GM19395 (cell line): Measurements from ENCODE around the gene ABCC8.

Experiments
- ATAC-seq: cut with Tn5 transposase; IDR thresholded peaks from one replicate; pipeline ENCODE4 v1.9.1; 2021; ENCODE audit warnings: mild to moderate bottlenecking, moderate library complexity; ENCODE audit not compliant: unreplicated experiment

Gene ABCC8

DNA sequence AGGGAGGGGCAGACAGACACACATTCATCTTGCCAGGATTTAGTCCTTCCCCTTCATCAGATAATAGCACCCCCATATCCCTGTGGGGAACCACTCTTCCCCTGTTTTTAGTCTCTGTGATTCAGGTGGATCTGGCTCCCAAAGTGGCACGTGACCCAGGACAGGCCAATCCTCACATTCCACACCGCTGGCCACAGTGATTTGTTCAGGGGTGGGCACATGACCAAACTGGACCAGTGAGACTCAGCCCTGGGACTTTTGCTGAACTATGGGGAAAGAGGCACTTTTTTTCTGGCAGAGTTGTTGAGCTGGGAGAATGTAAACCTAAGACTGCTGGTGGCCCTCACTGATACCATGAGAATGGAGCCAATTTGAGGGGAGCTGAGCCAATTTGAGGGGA, 69.1 kb downstream of the ABCC8 start:
- no peak for ATAC-seq

DNA sequence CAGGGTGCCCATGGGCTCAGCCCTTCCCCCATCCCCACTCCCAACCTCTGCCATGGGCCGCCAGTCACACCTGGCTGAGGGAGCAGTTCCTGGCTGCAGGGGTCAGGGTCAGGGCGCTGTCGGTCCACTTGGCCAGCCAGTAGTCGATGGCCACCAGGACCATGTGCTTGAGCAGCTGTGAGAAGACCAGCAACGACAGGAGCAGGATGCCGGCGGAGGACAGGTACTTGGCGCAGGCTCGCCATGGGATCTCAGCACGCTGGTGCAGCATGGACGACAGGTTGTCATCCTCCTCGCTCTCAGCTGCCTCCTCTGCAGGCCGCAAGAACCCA, 69.9 kb downstream of the ABCC8 start:
- ATAC-seq, result no peak

DNA sequence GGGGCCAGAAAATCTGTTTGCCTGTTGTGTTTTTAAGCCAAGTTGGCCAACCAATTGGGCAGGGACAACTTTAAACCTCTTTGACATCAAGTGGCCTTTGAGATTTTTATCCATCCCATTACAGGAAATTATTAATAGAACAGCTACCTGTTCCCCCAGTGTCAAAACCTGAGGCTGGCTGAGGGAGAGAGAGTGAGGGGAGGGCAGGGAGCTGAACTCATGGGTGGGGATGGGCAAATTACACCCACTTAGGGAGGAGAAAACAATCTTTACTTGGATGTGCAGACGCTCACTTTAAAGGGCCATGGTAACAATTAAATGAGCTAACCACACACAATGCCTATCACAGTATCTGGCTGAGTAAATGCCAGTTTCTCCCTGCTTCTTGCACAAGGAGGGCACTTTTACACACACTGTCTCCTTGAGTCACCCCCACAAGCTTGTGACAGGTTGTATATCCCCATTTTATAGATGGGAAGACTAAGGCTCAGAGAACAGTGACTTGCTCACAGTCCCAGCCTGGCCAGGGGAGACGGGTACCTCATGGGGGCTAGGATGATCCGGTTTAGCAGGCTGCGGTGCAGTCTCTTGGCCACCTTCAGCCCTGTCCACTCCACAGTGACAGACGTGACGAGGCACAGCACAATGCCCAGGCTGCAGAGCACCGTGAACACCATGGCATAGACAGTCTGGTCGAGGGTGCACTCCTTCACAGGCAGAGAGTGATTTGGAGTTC, 70.4 kb downstream of the ABCC8 start:
- no peak for ATAC-seq

DNA sequence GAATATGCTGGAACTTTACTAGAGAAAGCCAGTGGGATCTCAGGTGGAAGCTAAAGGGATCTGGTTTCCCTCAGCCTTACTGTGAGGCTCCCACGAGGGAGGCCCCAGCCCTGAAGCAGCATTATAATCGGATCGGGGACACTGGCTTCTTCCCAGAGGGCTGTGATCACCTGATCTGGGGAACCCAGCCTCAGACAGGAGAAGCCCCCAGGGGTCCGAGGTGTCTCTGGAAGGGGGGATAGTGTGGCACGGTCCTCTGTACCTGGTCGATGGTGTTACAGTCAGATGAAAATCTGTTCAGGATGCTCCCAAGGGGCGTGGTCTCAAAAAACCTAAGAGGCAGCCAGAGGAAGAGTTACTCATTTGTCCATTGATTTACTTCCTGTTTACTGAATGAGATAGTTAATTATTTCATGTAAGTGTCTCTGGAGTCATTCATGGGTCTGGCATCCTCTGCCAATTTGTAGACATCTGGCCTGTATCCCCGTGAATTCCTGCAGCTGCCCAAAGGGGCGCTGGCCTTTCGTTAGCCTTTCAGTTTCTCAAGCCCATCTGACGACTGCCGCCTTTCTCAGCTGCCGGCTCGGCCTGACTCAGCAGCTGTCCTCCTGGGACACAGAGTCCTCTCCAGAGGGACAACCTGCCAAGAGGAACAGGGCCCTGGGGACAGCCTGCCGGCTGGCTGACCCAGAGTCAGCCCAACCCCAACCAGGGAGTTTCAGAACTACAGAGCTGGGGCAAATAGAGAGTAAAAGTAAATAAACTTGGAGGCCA, 71.2 kb downstream of the ABCC8 start:
- peak; percentile 52 for ATAC-seq

DNA sequence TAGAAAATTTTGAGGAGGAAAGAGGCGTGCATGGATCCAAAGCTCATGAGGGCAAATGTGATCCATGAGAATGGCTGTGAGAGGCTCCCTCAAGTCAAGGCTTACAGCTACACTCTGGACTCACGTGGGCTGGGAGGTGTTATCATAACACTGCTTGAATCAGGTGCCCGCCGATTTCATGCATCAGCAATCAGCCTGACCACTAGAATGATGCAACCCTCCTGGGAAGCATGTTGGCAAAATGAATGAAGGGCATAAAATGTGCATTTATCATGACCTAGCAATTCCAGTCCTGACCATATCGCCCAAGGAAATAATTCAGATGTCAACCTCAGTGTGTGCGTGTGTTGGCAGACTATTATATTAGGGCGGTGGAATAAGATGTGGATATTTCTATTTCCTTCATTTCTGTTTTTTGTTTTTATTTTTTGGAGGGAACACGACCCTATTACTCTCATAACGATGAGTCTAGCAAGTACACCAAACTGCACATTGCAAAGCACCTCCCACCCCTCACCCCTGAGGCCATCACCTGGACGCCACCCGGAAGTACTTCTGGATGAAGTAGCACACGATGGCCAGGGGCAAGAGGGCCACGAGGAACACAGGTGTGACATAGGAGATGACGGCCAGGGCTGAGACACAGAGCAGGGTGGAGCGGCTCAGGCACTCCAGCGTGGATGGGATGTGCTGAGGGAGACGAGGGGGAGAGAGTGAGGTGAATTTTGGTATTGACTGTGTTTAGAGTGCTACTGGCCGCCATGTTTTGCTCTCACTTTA, 72.5 kb downstream of the ABCC8 start:
- no peak for ATAC-seq

DNA sequence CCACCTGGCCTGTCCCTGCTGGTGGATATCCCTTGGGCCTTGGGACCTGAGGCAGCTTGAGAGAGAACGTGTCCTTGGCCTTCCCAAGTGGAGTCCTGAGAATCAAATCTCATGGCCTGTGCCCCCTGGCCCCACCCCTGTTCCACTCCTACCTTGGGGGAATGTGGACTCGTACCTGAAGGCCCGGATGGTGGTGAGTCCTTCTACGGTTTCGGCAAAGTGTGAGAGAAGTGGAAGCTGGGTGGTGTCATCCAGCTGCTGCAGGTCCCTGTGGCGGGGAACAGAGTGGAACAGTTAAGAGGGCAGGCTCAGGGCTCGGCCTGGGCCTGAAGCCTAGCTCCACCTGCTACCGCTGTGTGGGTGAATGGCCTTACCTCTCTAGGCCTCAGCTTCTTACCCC, 74.2 kb downstream of the ABCC8 start:
- ATAC-seq, result no peak

DNA sequence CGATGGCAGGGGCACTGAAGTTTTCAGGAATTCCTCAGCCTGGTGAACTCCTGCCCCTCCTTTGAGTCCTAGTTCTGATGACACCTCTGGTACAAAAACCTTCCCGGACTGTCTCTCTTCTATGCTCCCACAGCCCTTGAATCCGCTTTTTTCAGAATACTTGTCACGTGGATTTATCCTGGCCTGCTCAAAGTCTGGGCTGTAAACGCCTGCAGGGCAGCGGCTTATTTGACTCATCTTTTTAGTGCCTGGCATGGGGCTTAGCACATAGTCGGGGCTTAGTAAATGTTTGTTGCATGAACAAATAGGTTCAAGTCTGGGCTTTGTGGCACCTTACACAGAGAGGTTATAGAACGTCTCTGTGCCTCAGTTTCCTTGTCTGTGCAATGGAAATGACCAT, 74.8 kb downstream of the ABCC8 start:
- no peak for ATAC-seq

DNA sequence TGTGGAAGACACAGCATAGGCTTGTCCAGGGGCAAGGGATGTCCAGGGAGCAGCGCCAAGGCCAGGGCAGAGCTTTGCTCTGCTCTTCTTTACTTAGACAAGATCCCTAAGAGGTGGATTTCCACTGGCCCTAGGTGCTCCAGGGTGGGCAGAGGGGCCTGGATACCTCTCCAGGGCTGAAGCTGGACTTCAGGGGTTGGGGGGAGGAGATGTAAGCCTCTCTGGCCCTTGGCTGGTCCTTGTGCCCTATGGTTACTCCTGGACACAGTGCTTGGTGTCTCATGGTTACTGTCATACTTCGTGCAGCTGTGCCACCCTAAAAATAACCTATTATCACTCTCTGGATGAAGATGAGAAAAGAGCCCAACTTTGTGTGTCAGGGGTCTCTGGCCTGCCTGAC, 75.3 kb downstream of the ABCC8 start:
- ATAC-seq, result no peak

DNA sequence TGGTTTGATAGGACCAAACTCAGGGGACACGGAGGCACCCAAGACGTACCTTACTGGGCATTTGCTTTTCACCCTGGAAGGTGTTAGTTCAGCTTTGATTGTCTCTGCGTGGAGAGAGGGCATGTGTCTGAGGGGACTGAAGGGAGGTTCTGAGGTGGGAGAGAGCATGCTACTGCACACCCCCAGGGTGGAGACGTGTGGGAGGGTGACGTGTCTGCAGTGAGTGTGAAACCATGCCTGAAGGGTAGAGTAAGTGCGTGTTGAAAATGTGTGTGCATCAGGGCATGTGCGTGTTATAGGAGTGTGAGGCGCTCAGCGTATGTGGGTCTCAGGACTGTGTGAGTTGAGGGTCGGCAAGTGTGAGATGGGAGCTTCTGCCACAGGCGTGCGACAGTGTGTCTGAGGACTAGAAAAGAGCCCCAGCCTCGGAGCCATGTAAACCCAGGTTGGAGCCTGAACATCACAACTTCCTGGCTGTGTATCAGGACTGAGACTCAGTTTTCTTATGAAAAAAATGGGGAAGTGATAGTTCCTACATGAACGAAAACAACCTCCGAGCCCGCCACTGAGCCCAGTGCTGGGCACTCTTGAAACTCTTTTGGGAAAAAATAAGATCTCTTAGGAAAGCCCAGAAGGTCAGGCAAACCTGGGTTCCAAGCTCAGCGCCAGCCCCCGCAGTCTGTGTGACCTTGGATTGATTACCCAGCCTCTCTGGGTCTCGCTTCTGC, 76.4 kb downstream of the ABCC8 start:
- peak; percentile 63 for ATAC-seq

DNA sequence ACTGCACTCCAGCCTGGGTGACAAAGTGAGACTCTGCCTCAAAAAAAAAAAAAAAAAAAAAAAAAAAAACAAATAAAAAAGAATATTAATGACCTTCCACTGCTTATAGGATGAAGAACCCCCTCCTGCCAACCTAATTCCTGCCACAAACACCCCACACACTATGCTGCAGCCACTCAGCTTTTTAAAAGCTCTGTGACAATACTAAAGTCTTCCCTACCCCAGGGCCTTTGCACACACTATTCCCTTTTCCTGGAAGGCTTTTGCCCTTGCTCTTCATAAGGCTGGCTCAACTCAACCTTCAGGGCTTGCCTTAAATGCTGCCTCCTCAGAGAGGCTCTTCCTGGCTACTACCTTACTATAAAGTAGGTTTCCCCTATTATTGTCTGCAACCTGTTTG, 77.4 kb downstream of the ABCC8 start:
- no peak for ATAC-seq

DNA sequence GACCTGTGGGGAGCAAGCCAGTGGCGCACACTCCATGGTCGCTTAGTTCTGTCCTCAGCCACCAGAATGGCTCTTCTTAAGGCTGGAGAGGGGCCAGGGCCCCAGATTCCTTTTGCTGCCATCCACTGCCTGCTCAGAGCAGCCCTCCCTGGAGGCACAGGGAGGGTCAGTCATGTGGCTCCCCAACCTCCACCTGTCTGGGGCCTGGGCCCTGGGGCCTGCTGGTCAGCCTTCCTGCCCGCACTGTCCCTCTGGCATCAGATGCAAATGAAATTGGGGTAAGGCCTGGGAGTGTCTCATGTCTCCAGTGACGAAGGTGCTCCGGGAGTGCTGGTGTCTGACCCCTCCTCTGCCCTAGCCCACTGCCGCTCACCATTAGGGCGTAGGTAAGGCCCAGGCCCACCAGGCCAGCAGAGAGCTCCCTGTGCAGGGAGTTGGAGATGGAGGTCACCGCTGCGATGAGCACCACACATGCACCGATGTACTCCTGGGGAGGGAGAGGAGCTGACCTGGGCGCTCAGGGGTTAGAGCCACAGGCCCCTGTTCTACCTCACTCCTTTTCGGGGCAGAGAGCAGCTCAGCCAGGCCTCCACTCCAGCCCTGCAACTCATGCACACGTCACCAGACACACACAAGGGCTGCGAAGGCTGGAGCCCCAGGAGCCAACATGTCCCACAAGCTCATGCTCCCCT, 79.2 kb downstream of the ABCC8 start:
- ATAC-seq, result no peak

DNA sequence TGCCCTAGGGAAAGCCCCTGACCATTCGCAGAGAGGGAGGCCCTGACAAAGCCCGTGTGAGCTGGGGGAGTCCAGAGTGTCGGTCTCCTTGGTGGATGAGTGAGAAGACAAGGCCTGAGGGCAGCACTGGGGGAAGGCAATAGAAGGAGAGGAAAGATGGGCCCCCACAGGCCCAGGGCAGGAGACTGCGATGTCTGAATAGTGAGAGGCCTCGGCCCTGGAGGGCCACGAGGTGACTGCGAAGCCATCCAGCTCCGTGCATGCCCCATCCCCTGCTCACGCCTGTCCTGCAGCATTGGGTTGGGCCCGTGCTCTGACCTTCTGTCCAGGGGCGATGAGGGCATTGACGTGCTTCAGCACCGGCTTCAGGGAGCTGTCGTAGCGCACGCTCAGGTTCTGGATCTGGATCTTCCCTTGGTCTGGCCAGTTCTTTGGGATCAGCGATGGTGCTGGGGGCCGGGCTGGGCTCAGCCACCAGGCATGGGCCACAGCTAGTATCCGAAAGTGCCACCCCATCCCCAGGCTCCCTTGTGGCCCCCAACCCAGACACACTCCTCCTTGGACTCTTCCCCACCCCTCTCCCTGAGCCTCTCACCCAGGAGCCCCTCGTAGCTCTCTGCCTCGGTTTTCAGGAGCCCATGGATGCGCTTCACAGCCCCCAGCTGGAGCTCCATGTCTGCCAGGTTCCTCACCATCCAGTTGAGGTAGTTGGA, 79.9 kb downstream of the ABCC8 start:
- ATAC-seq, result no peak

DNA sequence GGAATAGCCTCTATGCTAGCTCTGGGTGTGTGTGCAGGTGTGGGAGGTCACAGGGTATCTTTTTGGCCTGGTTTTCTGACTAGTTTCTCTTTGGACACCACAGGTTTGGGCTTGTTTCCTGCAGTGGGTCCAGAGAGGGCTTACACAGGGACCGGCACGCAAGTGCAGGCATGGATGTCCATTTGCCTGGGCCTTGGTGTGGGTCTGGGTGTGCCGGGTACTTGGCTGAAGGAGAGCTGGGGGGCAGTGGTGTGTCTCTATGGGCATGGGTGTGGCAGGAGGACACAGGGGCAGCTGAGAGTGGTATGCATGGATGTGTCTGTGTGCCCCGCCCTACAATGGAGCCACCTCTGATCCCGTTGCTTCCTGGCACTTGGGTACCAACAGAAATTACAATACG, 80.7 kb downstream of the ABCC8 start:
- ATAC-seq, result no peak

DNA sequence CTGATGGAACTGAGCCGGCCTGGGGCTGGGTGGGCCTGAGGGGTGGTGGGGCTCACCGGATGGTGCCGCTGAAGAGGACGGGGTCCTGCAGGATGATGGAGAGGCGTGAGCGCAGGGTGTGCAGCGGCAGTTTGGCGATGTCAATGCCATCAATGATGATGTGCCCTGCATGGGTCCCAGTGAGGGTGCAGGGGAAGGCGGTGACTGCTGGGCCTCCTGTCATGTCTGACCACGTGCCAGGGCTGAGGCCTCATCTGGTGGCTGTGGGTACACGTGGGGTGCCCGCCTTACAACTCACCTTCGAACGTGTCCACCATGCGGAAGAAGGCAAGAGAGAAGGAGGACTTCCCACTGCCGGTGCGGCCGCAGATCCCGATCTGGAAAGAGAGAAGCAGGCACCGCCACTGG, 81.1 kb downstream of the ABCC8 start:
- no peak for ATAC-seq

DNA sequence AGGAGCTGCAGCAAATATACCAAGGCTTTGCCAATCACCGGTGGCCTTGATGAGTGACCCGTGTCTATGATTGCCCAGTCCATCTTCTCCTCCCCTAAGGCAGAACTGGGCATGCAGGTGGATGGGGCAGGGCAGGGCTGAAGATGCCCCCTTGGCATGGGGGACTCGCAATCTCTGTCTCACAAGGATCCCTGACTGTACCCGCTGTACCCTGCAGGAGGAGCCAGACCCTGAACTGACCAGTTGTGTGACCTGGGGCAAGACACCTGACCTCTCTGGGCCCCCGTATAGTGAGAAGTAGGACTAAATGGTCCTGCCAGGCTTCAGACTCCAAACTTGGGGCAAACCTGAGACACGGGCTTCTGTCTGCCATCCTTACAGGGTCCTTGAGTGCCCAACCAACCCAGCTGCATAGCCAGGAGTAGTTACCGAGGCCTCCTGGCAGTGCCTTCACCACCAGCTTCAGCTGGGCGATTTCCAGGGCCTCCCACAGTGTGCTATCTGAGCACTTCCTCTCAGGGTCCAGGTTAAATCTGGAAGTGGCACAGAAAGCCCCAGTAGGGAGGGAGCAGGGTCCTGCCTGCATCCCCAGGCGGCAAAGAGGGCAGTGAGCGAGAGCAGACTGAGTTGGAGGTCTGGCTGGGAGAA, 81.8 kb downstream of the ABCC8 start:
- ATAC-seq, result no peak

DNA sequence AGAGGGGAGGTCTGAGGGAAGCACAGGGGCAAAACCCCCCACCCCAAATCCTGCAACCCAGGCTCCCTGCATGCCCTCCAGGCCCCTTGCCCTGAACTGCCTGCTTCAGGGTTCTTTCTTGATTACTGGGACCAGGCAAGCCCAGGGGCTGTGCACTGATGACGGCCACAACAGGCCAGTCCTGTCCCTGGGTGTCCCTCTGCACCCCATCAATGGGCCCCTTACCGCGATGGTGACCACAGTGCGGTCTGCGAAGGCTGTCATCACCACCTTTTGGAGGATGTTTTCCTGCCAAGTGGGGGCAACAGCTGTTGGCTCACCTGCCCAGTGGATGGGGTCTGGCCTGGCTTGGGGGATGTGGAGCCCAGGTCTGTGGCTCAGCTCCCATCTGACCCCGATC, 83.2 kb downstream of the ABCC8 start:
- ATAC-seq, result no peak

DNA sequence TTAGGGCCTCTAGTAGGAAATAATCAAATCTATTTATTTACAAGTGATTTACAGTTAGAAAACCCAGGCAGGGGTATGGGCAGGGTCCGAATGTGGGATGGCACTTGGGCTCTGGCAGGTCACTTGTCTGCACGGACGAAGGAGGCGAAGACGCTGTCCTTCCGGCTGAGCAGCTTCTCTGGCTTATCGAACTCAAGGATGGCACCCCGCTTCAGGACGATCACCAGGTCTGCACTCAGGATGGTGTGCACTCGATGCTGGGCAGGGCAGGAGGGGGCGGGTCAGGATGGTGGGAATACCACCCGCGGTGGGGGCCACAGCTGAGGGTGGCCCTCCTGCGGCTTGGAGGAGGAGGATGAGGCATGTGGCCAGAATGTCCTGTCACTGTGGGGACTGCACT, 83.8 kb downstream of the ABCC8 start:
- ATAC-seq, result no peak

DNA sequence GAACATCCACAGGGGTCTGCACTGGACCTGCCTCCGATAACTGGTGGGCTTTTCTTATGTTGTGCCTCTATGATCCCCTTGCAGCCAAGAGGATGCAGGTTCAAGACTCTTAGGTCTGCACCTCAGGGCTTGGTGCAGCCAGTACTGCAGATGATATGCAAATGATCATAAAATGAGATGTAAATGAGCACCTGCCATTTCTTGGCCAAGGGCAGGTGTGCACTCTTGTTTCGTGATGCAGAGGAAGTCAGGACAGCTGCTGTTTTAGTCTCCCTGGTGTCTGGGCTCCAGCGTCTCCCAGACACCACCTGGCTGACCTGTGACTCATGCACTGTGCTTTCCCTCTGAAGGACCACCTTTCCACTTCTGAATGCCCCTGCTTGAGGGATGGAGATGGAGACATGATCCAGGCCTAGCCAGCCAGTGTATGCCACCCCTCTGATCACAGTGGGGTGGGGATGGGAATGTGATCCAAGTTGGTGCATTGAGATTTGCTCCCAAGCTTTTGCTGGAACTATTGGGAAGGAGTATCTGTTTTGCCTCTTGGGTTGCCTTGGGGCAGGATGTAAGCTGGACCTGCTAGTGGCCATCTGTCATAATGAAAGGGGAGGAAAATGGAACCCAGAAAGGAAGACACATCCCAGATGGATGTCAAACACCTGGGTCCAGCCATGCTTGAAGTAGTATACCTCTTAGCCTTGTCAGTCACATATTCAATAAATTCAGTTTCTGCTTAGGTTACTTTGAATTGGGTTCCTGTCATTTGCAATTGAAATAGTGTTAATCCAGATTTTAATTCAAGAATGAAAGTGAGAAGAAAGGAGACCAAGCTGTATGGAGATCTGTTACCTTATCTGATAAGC, 84.9 kb downstream of the ABCC8 start:
- no peak for ATAC-seq
